B cell (primary cell): Measurements from ENCODE around the gene HSD11B2. TPM values are rescaled to one million over a fixed set of nuclear protein-coding genes. Genes with fewer than 3 reads are reported as not detected.
A peak's percentile ranks its signal among the peaks of the same experiment; 100 is the strongest.

ENCODE experiments used
- ATAC-seq: fragments of 200-7000 bp; cut with Tn5 transposase; one replicate; pipeline ENCODE4 v1.10.0; 2021; ENCODE audit warnings: low read depth, mild to moderate bottlenecking, moderate number of reproducible peaks, moderate library complexity
- CTCF ChIA-PET: fragments of 350-600 bp; sonication (Branson Sonifier 250); formaldehyde crosslinking; loops from one replicate; lab custom pipeline; 2021; ENCODE audit warnings: antibody characterized with exemption, inconsistent platforms; lab: Charles Lee
- POLR2A ChIA-PET: fragments of 350-600 bp; sonication (Branson Sonifier 250); formaldehyde crosslinking; loops from one replicate; lab custom pipeline; 2021; ENCODE audit warnings: antibody characterized with exemption; lab: Charles Lee
- DNase-seq: peaks from one replicate; pipeline ENCODE4 v3.0.0; 2013
- H2AFZ ChIP-seq: 2 replicates; pipeline ENCODE4 v1.6.1; 2012; ENCODE audit warnings: mild to moderate bottlenecking, low read depth, low read length; ENCODE audit not compliant: insufficient read depth, poor library complexity, severe bottlenecking
- H3K27ac ChIP-seq, 2 donors: 1 replicate in 1 of 2; 2 replicates in 1 of 2; pipeline ENCODE4 v1.5.1; 2012 to 2013; ENCODE audit warnings: low read length in 2 of 2, mild to moderate bottlenecking in 2 of 2, moderate library complexity in 1 of 2
- H3K27me3 ChIP-seq, 4 experiments: fragments of 200-600 bp in 1 of 4; sonication (generic) in 1 of 4; replicated peaks in 1 of 4; 1 replicate in 2 of 4; 2 replicates in 2 of 4; pipeline versions ENCODE4 v1.6.1 to v1.7.0; 2013 to 2016; ENCODE audit warnings: low read length in 3 of 4, mild to moderate bottlenecking in 2 of 4, mixed read lengths in 1 of 4, moderate library complexity in 1 of 4; ENCODE audit not compliant: insufficient read depth in 4 of 4, control insufficient read depth in 3 of 4; ENCODE audit errors: control extremely low read depth in 1 of 4
- H3K36me3 ChIP-seq, 2 experiments: replicated peaks in 1 of 2; 1 replicate in 1 of 2; 2 replicates in 1 of 2; pipeline versions ENCODE4 v1.6.1 to v1.7.1; 2013; ENCODE audit warnings: low read length in 1 of 2; ENCODE audit not compliant: insufficient read depth in 2 of 2, control insufficient read depth in 1 of 2; ENCODE audit errors: control extremely low read depth in 1 of 2, extremely low read depth in 1 of 2
- H3K4me1 ChIP-seq, 2 donors: fragments of 200-600 bp in 1 of 2; sonication (generic) in 1 of 2; 1 replicate in 1 of 2; 2 replicates in 1 of 2; pipeline versions ENCODE4 v1.5.1 to v1.6.1; 2013 to 2017; ENCODE audit warnings: low read length in 2 of 2; ENCODE audit not compliant: control insufficient read depth in 2 of 2, insufficient read depth in 2 of 2
- H3K4me2 ChIP-seq: replicated peaks from 2 replicates; pipeline ENCODE3; 2012; ENCODE audit warnings: mild to moderate bottlenecking, low read depth, low read length; ENCODE audit not compliant: poor library complexity, severe bottlenecking
- H3K4me3 ChIP-seq, 5 experiments: fragments of 200-600 bp in 1 of 5; sonication (generic) in 1 of 5; 1 replicate in 3 of 5; 2 replicates in 2 of 5; pipeline versions ENCODE4 v1.5.1 to v1.7.0; 2011 to 2016; ENCODE audit warnings: low read length in 4 of 5, mild to moderate bottlenecking in 4 of 5, low read depth in 2 of 5, control low read depth in 1 of 5, moderate library complexity in 1 of 5; ENCODE audit not compliant: insufficient read depth in 1 of 5; ENCODE audit errors: control extremely low read depth in 1 of 5, extremely low read depth in 1 of 5
- H3K79me2 ChIP-seq: fragments of 200-600 bp; sonication (generic); one replicate; pipeline ENCODE4 v1.6.0; 2016; ENCODE audit warnings: low read length; ENCODE audit not compliant: control insufficient read depth, insufficient read depth
- H3K9ac ChIP-seq: fragments of 200-600 bp; sonication (generic); 2 replicates; pipeline ENCODE4 v1.6.1; 2017; ENCODE audit warnings: mild to moderate bottlenecking, low read length, moderate library complexity
- H3K9me3 ChIP-seq, 3 donors: one replicate each; pipeline versions ENCODE4 v1.6.1 to v1.7.1; 2013; ENCODE audit warnings: low read length in 2 of 3; ENCODE audit not compliant: control insufficient read depth in 2 of 3, insufficient read depth in 1 of 3; ENCODE audit errors: control extremely low read depth in 1 of 3
- H4K20me1 ChIP-seq: 2 replicates; pipeline ENCODE4 v1.6.0; 2012; ENCODE audit warnings: mild to moderate bottlenecking, low read length; ENCODE audit not compliant: insufficient read depth, control insufficient read depth, poor library complexity, severe bottlenecking
- H3K27ac Mint-ChIP-seq: one replicate; pipeline ENCODE4 v1.8.0; 2021; ENCODE audit warnings: mixed read lengths
- H3K27me3 Mint-ChIP-seq: one replicate; pipeline ENCODE4 v1.8.0; 2021; ENCODE audit warnings: mixed read lengths
- H3K4me1 Mint-ChIP-seq: one replicate; pipeline ENCODE4 v1.8.0; 2021; ENCODE audit warnings: mixed read lengths
- H3K4me3 Mint-ChIP-seq: one replicate; pipeline ENCODE4 v1.8.0; 2021; ENCODE audit warnings: mixed read lengths
- H3K9me3 Mint-ChIP-seq: one replicate; pipeline ENCODE4 v1.8.0; 2022; ENCODE audit warnings: mixed read lengths; ENCODE audit not compliant: insufficient read depth
- CTCF ChIP-seq: fragments of 200-600 bp; IDR thresholded peaks from one replicate; pipeline ENCODE4 v1.8.0; 2022; ENCODE audit warnings: antibody characterized with exemption, mild to moderate bottlenecking
- EZH2 ChIP-seq: IDR thresholded peaks from 2 replicates; pipeline ENCODE4 v1.6.1; 2012; ENCODE audit warnings: borderline replicate concordance, low read depth, mild to moderate bottlenecking, moderate library complexity, low read length; ENCODE audit not compliant: insufficient read depth, poor library complexity, severe bottlenecking
- WGBS: methylation state at CpG from one replicate; pipeline ENCODE4 v1.1.5; 2013; ENCODE audit warnings: missing lambda C conversion rate; ENCODE audit not compliant: insufficient coverage; 5-methylcytosine and 5-hydroxymethylcytosine counted together
- intact Hi-C: fragments of 100-400 bp; cut with micrococcal nuclease; formaldehyde crosslinking; loops from one replicate; pipeline ENCODE4 v1.10.0; 2022
- polyA plus RNA-seq: library from polyadenylated mRNA; depleted of rRNA; stranded (reverse); fragments of >200 nt; gene quantifications from 2 replicates; pipeline ENCODE4 v1.2.3, GENCODE V29; 2012
- total RNA-seq, 2 donors: library from RNA; stranded (reverse); fragments of 120-200 nt in 1 of 2; gene quantifications; 1 replicate in 1 of 2; 2 replicates in 1 of 2; pipeline versions ENCODE4 v1.2.3 to v1.2.4, GENCODE V29; 2013 to 2022

Gene HSD11B2
- total and polyA plus RNA-seq, 2 donors (not counting 1 experiment from before 2014, with no cell fraction given) = 0.09 TPM; not detected in 1

- Mint-ChIP-seq H3K4me3 (peak overlapping the region; percentile 85), H3K27me3 (peaks cover 34% of the 10 kb centered on the region), H3K9me3 (no peaks in the 10 kb centered on the region), H3K27ac (no peak overlapping the region), H3K4me1 (peaks cover 26% of the 10 kb centered on the region)
- H3K36me3 ChIP-seq = no peaks in the 10 kb centered on the region
- TF ChIP-seq CTCF = no peak
- no peak for TF ChIP-seq EZH2
- H3K9ac ChIP-seq = peak overlapping the region; percentile 45
- DNase-seq (peak; percentile 55), ATAC-seq (no peak)
- peaks cover 0 to 44% (median 31%) of the 10 kb centered on the region in 4 experiments for H3K27me3 ChIP-seq
- H3K4me1 ChIP-seq = peaks cover 35 to 36% of the 10 kb centered on the region in 2 donors
- POLR2A ChIA-PET = interaction anchor here (0.7 kb wide), 2 partner anchors 10 to 239 kb away, joined by 3 read pairs; no protein-coding TSS in a partner anchor
- H4K20me1 ChIP-seq = no peaks in the 10 kb centered on the region
- H3K27ac ChIP-seq = no peak overlapping the region
- peaks cover 0 to 18% (median 0%) of the 10 kb centered on the region in 3 donors for H3K9me3 ChIP-seq
- CTCF ChIA-PET = interaction anchor here (1.0 kb wide), 1 partner anchor 45 kb away, joined by 3 read pairs; no protein-coding TSS in a partner anchor
- H3K79me2 ChIP-seq = no peaks in the 10 kb centered on the region
- WGBS = 11% methylated on average over 19 of the region's 20 CpGs
- peak overlapping the region; percentile 85 for H3K4me2 ChIP-seq
- intact Hi-C loops = loop anchor here (2.0 to 10.0 kb wide), 2 partner anchors 23 to 49 kb away; partner anchors contain the start of gene ZDHHC1
- H2AFZ ChIP-seq = peak overlapping the region; percentile 73
- peak overlapping the region in 3 of 5 experiments; percentile 12 to 39 (median 21) for H3K4me3 ChIP-seq
These were observed 37.1 kb upstream of the HSD11B2 start for GRCh38 chr16:67393788-67394154.
